GM12873 (cell line): ENCODE results near the gene CALN1.

Experiments used
- CTCF ChIP-seq: IDR thresholded peaks from 2 replicates; pipeline ENCODE4 v1.5.1; 2012; ENCODE audit warnings: low read depth, mild to moderate bottlenecking, moderate library complexity, low read length, control low read depth; ENCODE audit not compliant: insufficient read depth; ENCODE audit errors: missing control alignments

CALN1 gene

GRCh38 chr7:72020311-72020710, 391.8 kb downstream of the CALN1 start:
- no peak for TF ChIP-seq CTCF

GRCh38 chr7:72019436-72019835, 392.7 kb downstream of the CALN1 start:
- no peak for TF ChIP-seq CTCF

GRCh38 chr7:72017756-72018155, 394.4 kb downstream of the CALN1 start:
- TF ChIP-seq CTCF, result no peak

- TF ChIP-seq CTCF, result no peak
Observed at GRCh38 chr7:72016574-72016973, 395.6 kb downstream of the CALN1 start.

- no peak for TF ChIP-seq CTCF
Observed at GRCh38 chr7:72015136-72015535, 397.0 kb downstream of the CALN1 start.

GRCh38 chr7:72007018-72007417, 405.1 kb downstream of the CALN1 start:
- TF ChIP-seq CTCF, result no peak

GRCh38 chr7:72003236-72003635, 408.9 kb downstream of the CALN1 start:
- no peak for TF ChIP-seq CTCF

GRCh38 chr7:71996141-71996540, 416.0 kb downstream of the CALN1 start:
- TF ChIP-seq CTCF, result no peak
